ENCODE results near the gene COL6A3.

The COL6A3 gene

GRCh38 chr2:237345891-237346640 is 67.9 kb downstream of the COL6A3 start:
- no peak for DNase-seq

GRCh38 chr2:237345411-237345810 is 68.6 kb downstream of the COL6A3 start:
- no peak for DNase-seq

- no peak for DNase-seq
Observed at GRCh38 chr2:237344942-237345341, 69.0 kb downstream of the COL6A3 start.

- DNase-seq, result no peak
Observed at GRCh38 chr2:237343993-237344392, 70.0 kb downstream of the COL6A3 start.

- DNase-seq, result no peak
Observed at GRCh38 chr2:237341872-237342271, 72.1 kb downstream of the COL6A3 start.

GRCh38 chr2:237337586-237337985 is 76.4 kb downstream of the COL6A3 start:
- no peak for DNase-seq

GRCh38 chr2:237336131-237336530 is 77.8 kb downstream of the COL6A3 start:
- DNase-seq, result no peak

GRCh38 chr2:237333748-237334147 is 80.2 kb downstream of the COL6A3 start:
- no peak for DNase-seq

GRCh38 chr2:237330541-237330940 is 83.4 kb downstream of the COL6A3 start:
- DNase-seq, result no peak

GRCh38 chr2:237327175-237327950 is 86.6 kb downstream of the COL6A3 start:
- DNase-seq, result no peak

GRCh38 chr2:237326266-237327171 is 87.4 kb downstream of the COL6A3 start:
- DNase-seq, result no peak

GRCh38 chr2:237324837-237325236 is 89.1 kb downstream of the COL6A3 start:
- no peak for DNase-seq

- no peak for DNase-seq
Observed at GRCh38 chr2:237324405-237324831, 89.5 kb downstream of the COL6A3 start.

GRCh38 chr2:237323656-237324055 is 90.3 kb downstream of the COL6A3 start:
- DNase-seq, result no peak

GRCh38 chr2:237322564-237322963 is 91.4 kb downstream of the COL6A3 start:
- DNase-seq, result no peak

GRCh38 chr2:237321746-237322145 is 92.2 kb downstream of the COL6A3 start:
- DNase-seq, result no peak

GRCh38 chr2:237320801-237321560 is 93.0 kb downstream of the COL6A3 start:
- no peak for DNase-seq

GRCh38 chr2:237319887-237320286 is 94.1 kb downstream of the COL6A3 start:
- DNase-seq, result no peak

GRCh38 chr2:237319086-237319820 is 94.7 kb downstream of the COL6A3 start:
- DNase-seq, result no peak

GRCh38 chr2:237316339-237316738 is 97.6 kb downstream of the COL6A3 start:
- DNase-seq, result no peak

GRCh38 chr2:237315829-237316225 is 98.1 kb downstream of the COL6A3 start:
- no peak for DNase-seq

Data from effector CD8-positive, alpha-beta T cell (primary cell).